Stomach (tissue), 4 donors: ENCODE data around the gene KPNA3.

Source experiments
- POLR2A ChIP-seq, 4 donors: fragments of 450-650 bp; IDR thresholded peaks; one replicate each; pipeline ENCODE4 v1.6.1; 2016; ENCODE audit warnings: antibody characterized with exemption in 4 of 4, control low read depth in 2 of 4, mild to moderate bottlenecking in 1 of 4, moderate library complexity in 1 of 4
- POLR2AphosphoS5 ChIP-seq, 3 donors: sonication (generic); formaldehyde crosslinking; IDR thresholded peaks; one replicate each; pipeline ENCODE4 v1.6.1; 2016; ENCODE audit warnings: antibody characterized with exemption in 3 of 3
- TF ChIP-seq, protein P1 (sequence below), 7 experiments: fragments of 450-650 bp in 4 of 7; fragments of 200-600 bp in 3 of 7; sonication (generic) in 3 of 7; IDR thresholded peaks; one replicate each; pipeline ENCODE4 v1.5.1; 2016 to 2019; ENCODE audit warnings: antibody characterized with exemption in 7 of 7, control low read depth in 2 of 7, mild to moderate bottlenecking in 1 of 7

DNA sequence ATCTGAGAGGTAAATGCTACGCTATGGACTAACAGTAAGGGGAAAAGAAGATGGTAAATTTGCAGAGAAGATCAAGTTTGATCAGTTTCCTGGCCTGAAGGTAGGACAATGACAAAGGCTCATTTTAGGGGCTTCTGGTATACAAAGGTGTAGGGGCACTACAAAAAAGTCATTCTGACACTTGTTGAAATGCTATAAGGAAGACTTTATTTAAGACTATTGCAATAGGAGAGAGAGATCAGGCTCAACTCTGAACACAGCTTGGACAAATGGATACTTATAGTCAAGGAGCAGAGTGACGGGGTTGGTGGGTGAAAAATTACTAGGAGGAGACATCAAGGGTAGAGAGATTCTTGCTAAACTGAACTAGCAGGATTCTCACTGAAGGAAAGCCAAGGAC, 37.2 kb upstream of the KPNA3 start:
- TF ChIP-seq, protein P1, sequence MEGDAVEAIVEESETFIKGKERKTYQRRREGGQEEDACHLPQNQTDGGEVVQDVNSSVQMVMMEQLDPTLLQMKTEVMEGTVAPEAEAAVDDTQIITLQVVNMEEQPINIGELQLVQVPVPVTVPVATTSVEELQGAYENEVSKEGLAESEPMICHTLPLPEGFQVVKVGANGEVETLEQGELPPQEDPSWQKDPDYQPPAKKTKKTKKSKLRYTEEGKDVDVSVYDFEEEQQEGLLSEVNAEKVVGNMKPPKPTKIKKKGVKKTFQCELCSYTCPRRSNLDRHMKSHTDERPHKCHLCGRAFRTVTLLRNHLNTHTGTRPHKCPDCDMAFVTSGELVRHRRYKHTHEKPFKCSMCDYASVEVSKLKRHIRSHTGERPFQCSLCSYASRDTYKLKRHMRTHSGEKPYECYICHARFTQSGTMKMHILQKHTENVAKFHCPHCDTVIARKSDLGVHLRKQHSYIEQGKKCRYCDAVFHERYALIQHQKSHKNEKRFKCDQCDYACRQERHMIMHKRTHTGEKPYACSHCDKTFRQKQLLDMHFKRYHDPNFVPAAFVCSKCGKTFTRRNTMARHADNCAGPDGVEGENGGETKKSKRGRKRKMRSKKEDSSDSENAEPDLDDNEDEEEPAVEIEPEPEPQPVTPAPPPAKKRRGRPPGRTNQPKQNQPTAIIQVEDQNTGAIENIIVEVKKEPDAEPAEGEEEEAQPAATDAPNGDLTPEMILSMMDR (IDR thresholded peaks at IDR 0.05): no peak
- TF ChIP-seq POLR2A (IDR thresholded peaks at IDR 0.05) (no peak), POLR2AphosphoS5 (IDR thresholded peaks at IDR 0.05) (no peak)
